ENCODE results near the gene ATN1. TPM values are rescaled to one million over a fixed set of nuclear protein-coding genes. Genes with fewer than 3 reads are reported as not detected.
A peak's percentile ranks its signal among the peaks of the same experiment; 100 is the strongest.

The ATN1 gene
- total and polyA plus RNA-seq, 2 of the 8 experiments (the other 6 are each of a cell fraction or from before 2014, with no cell fraction given): 20.6 to 73.4 TPM

GRCh38 chr12:6916426-6917200 lies 11.1 kb upstream of the ATN1 start:
- Histone ChIP-seq H3K4me1 (replicated peaks in 1 of 4; ENCODE audit: control insufficient read depth in 3 of 4, insufficient read depth in 4 of 4, low read length in 3 of 4) (peaks cover 0 to 18% (median 9%) of the 10 kb centered on the region in 4 experiments; a peak in 6 of 7 replicates), H4K8ac (ENCODE audit: extremely low read depth, insufficient read depth, low read length) (peak overlapping the region; percentile 41; the same call in 1 of the 2 replicates), H3K79me1 (ENCODE audit: low read depth, low read length) (peaks cover 4% of the 10 kb centered on the region), H4K20me1 (replicated peaks in 1 of 2; ENCODE audit: control insufficient read depth in 1 of 2, insufficient read depth in 2 of 2, low read length in 2 of 2) (peaks cover 0 to 4% of the 10 kb centered on the region in 2 experiments), H2BK120ac (replicated peaks; ENCODE audit: low read depth, low read length) (no peak overlapping the region), H3K56ac (replicated peaks; ENCODE audit: insufficient read length, low read depth, low read length) (no peak overlapping the region), H3K4me3 (ENCODE audit: extremely low read depth in 1 of 4, insufficient read depth in 2 of 4, low read depth in 3 of 4, low read length in 4 of 4) (no peak overlapping the region), H2BK12ac (ENCODE audit: low read depth, low read length) (no peak overlapping the region), H3K18ac (ENCODE audit: extremely low read depth, low read length) (no peak overlapping the region), H2BK20ac (ENCODE audit: low read length) (no peak overlapping the region), H3K14ac (ENCODE audit: insufficient read length) (no peak overlapping the region), H3K4me2 (ENCODE audit: insufficient read depth in 1 of 2, low read depth in 2 of 2, low read length in 2 of 2) (peak overlapping the region in 1 of 2 experiments; percentile 84; a peak in 1 of 4 replicates), H3K9me3 (ENCODE audit: insufficient read depth in 2 of 2, low read depth in 1 of 2, low read length in 1 of 2) (no peaks in the 10 kb centered on the region), H2BK15ac (ENCODE audit: low read length) (no peak overlapping the region), H3K23ac (ENCODE audit: insufficient read length) (no peak overlapping the region), H3K27me3 (replicated peaks in 1 of 4; ENCODE audit: control insufficient read depth in 3 of 4, extremely low read depth in 1 of 4, insufficient read depth in 3 of 4, low read length in 3 of 4) (no peaks in the 10 kb centered on the region), H3K79me2 (ENCODE audit: control insufficient read depth in 1 of 2, insufficient read depth in 2 of 2, low read length in 2 of 2) (peaks cover 0 to 9% of the 10 kb centered on the region in 2 experiments; a peak in 1 of 4 replicates), H3K36me3 (ENCODE audit: control insufficient read depth in 2 of 4, insufficient read depth in 4 of 4, low read length in 3 of 4) (peaks cover 16 to 53% (median 32%) of the 10 kb centered on the region in 4 experiments), H3K4ac (replicated peaks; ENCODE audit: insufficient read length, low read depth, low read length) (no peak overlapping the region), H4K91ac (replicated peaks; ENCODE audit: insufficient read length, low read length) (no peak overlapping the region), H3K23me2 (ENCODE audit: low read depth, low read length) (peaks cover 11% of the 10 kb centered on the region; the same call in 1 of the 2 replicates), H4K5ac (ENCODE audit: insufficient read length, low read depth, low read length) (no peak overlapping the region), H2AFZ (ENCODE audit: low read length) (no peak overlapping the region), H2BK5ac (ENCODE audit: low read depth, low read length) (no peak overlapping the region), H3K27ac (ENCODE audit: low read depth, low read length) (no peak overlapping the region), H3K9ac (replicated peaks in 1 of 4; ENCODE audit: extremely low read depth in 1 of 4, low read depth in 3 of 4, low read length in 3 of 4) (no peak overlapping the region), H2AK5ac (ENCODE audit: low read depth, low read length) (0 out of 2 replicates have a peak overlapping the region, but pooled peaks have one; percentile 19)
- FAIRE-seq (no peak), DNase-seq (ENCODE audit: low read depth in 1 of 2, low spot score in 2 of 2) (no peak)
- TF ChIP-seq GABPA (IDR thresholded peaks at IDR 0.05; ENCODE audit: borderline replicate concordance, insufficient read depth, low read length): no peak
- WGBS, 2 experiments (ENCODE audit: extremely low coverage in 1 of 2, insufficient coverage in 1 of 2, insufficient read length in 1 of 2, insufficient replicate concordance in 2 of 2, low coverage in 1 of 2, low lambda C conversion rate in 2 of 2, missing lambda C conversion rate in 1 of 2): 93% methylated on average over 11 of the region's 11 CpGs; no CpG with 5 or more reads in 1 of the 2 experiments
- ChIA-PET POLR2A (ENCODE audit: partially characterized antibody) (interaction anchor here (1.1 to 39.6 kb wide), 7 partner anchors 8 to 64 kb away, joined by 3 to 1027 read pairs (median 18); partner anchors contain the start of genes ATN1, C12orf57, LRRC23 and PTPN6), CTCF (ENCODE audit: partially characterized antibody) (interaction anchor here (0.7 to 9.3 kb wide), 10 partner anchors 9 to 53 kb away, joined by 3 to 74 read pairs (median 4); partner anchors contain the start of gene LRRC23)

All from H1 (cell line).